ENCODE measurements around the gene RNASE7.

GRCh38 chr14:21018286-21018685 is 23.9 kb upstream of the RNASE7 start:
- TF ChIP-seq ZNF211 (tag by site-specific recombination; IDR thresholded peaks at IDR 0.05; ENCODE audit: low read depth) (no peak), CTCF (tag by site-specific recombination; IDR thresholded peaks at IDR 0.05) (no peak), TCF7L2 (IDR thresholded peaks at IDR 0.05; ENCODE audit: borderline replicate concordance, low read depth, low read length) (no peak), ZNF112 (tag by site-specific recombination; IDR thresholded peaks at IDR 0.05) (no peak), ZNF302 (tag by site-specific recombination; IDR thresholded peaks at IDR 0.05; ENCODE audit: low read depth) (no peak), ZBTB21 (tag by site-specific recombination; IDR thresholded peaks at IDR 0.05) (no peak), SP2 (tag by site-specific recombination; IDR thresholded peaks at IDR 0.05) (no peak), ZNF791 (tag by site-specific recombination; IDR thresholded peaks at IDR 0.05) (no peak), TRIM28 (IDR thresholded peaks at IDR 0.05; ENCODE audit: borderline replicate concordance, low read length) (no peak)

Data from HEK293 (cell line).